GM18907 (cell line): Measurements from ENCODE around the gene PLEKHA6.
"Not testable (repeated sequence)": the region's sequence is repeated elsewhere in the genome, so short reads cannot be mapped to it uniquely, and the experiment has no call there.

ENCODE experiments used
- ATAC-seq: cut with Tn5 transposase; IDR thresholded peaks from one replicate; pipeline ENCODE4 v1.9.1; 2021; ENCODE audit warnings: mild to moderate bottlenecking, moderate library complexity; ENCODE audit not compliant: unreplicated experiment

Gene PLEKHA6

GRCh38 chr1:204316164-204316563, 43.6 kb downstream of the PLEKHA6 start:
- no peak for ATAC-seq

- ATAC-seq = no peak
These were observed 44.7 kb downstream of the PLEKHA6 start for GRCh38 chr1:204314893-204315658.

GRCh38 chr1:204314171-204314892, 45.4 kb downstream of the PLEKHA6 start:
- ATAC-seq = no peak

DNA sequence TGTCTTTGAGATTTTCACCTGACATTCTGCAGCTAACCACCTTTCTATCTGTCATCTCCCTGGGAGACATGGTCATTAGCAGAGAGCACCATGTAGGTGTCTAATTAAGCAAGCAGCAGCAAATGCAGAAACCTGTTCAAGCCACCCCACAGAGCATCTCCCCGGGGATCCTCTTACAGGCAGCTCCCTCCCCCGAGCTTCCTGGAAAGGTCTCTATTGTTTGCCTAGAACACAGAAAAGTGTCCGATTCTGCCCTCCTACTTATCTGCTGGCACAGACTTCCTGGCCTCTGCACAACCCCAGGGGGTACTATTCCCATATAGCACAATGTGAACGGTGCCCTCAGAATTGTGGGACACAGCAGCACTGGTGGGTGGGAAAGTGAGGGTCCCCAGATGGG, 46.1 kb downstream of the PLEKHA6 start:
- no peak for ATAC-seq

DNA sequence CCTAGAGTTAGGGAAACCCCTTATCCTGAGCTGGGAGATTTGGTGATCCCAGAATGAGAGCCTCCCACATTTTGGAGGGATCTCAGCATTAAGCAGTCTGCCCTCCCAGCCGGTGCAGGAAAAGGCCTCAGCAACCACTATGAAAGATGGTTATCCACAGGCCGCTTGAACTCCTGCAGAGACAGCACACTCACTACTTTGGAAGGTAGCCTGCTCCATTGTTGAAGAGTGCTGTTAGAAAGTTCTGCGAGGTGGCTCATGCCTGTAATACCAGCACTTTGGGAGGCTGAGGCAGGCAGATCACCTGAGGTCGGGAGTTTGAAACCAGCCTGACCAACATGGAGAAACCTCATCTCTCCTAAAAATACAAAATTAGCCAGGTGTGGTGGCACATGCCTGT, 48.8 kb downstream of the PLEKHA6 start:
- not testable (repeated sequence) for ATAC-seq

DNA sequence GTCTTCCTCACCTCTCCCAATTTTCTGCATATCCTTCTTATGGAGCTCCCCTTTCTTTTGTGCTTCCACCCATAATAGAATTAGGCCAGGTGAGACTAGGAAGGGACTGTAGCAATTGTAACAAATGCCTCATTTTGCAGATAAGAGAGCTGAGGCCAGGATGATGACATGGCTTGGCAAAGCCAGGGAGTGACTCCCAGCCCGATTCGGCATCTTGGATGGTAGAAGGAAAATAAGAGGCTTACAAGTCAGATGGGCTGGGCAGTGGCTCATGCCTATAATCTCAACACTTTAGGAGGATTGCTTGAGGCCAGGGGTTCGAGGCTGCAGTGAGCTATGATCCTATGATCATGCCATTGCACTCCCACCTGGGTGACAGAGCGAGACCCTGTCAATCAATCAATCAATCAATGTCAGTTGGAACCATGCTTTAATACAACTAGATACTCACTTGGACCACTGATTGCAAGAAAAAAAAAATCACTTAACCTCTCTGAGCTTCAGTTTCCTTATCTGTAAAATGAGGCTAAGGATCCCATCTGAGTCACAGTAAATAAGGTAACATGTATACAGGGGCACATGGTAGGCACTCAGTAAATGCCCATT, 51.6 kb downstream of the PLEKHA6 start:
- ATAC-seq = no peak

GRCh38 chr1:204307334-204307883, 52.3 kb downstream of the PLEKHA6 start:
- no peak for ATAC-seq

GRCh38 chr1:204306076-204306475, 53.7 kb downstream of the PLEKHA6 start:
- ATAC-seq = no peak

- ATAC-seq = no peak
These were observed 55.7 kb downstream of the PLEKHA6 start for GRCh38 chr1:204304067-204304466.

DNA sequence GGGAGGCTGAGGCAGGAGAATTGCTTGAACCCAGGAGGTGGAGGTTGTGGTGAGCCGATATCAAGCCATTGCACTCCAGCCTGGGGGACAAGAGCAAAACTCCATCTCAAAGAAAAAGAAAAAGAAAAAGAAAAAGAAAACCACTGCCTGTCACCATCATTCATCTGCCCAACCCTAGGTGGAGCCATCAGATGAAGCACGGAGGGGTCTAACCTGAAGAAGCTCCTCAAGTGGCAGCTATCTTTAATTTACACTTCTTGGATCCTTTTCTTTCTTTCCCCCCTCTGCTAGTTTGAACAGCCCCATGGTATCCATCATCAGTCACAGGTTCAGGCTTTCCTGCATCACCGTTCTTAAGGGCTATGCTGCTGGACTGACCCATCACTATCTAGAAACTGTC, 57.0 kb downstream of the PLEKHA6 start:
- ATAC-seq = no peak

DNA sequence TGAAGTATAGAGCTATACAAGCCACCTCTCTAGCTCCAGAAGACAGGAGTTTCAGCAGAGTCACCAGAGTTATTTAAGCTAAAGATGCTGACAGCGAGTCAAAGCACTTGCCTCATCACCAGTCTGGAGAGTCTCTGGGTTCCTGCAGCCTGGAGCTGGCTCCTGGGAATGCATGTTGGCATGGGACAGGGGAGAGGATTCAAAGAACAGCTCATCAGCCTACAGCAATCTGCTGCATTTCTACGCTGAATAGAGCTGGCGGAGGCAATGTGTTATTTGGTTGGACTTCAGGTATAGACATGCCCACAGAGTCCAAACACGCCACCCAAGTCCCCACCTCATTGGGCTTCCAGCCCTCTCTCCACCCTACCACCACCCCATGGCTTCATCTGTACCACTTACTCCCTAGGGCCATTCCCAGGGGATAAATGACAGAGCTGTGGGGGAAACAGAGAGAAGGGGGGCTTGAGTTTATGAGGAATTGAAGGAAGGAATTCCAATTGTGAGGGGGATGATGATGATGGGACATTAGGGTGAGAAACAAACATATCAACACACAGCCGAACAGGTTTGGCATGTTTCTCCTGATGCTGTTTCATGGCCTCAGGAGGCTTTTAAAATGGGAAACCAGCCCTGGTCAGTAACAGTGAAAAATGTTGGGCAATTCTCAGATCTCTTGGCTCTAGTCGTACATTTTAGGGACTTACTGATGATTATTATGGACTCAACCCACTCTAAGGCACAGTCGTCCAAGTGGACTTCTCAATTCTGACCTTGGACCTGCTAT, 58.4 kb downstream of the PLEKHA6 start:
- ATAC-seq = no peak

GRCh38 chr1:204299814-204300365, 59.8 kb downstream of the PLEKHA6 start:
- ATAC-seq = no peak

DNA sequence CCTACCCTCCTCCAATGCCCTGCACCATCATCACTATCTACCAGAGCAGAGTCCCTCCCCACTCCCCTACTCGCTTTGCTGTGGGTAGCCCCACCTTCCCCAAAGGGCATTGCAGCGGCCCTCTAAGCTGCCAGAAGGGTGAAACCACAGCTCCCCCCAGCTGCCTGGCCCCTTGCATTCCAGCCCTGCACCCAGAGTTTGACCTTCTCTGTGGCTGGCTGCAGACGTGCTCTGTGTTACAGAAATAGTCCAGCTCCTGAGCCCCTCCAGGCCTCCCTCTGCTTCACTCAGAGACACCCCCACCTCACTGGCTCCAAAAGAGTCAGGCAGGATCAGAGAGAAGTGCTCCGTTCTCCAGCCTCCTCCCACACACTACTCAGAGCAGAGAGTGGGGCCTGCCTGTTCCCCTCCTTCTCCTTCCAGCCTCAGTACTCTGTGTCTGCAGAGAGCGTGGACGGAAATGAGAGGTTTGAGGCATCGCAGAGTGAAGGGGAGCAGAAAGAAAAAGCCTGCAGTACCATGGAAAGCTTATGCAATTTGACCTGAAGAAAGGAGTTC, 63.2 kb downstream of the PLEKHA6 start:
- no peak for ATAC-seq

GRCh38 chr1:204295671-204296070, 64.1 kb downstream of the PLEKHA6 start:
- ATAC-seq = no peak

GRCh38 chr1:204294357-204294756, 65.4 kb downstream of the PLEKHA6 start:
- no peak for ATAC-seq

- no peak for ATAC-seq
These were observed 66.0 kb downstream of the PLEKHA6 start for GRCh38 chr1:204293605-204294337.

DNA sequence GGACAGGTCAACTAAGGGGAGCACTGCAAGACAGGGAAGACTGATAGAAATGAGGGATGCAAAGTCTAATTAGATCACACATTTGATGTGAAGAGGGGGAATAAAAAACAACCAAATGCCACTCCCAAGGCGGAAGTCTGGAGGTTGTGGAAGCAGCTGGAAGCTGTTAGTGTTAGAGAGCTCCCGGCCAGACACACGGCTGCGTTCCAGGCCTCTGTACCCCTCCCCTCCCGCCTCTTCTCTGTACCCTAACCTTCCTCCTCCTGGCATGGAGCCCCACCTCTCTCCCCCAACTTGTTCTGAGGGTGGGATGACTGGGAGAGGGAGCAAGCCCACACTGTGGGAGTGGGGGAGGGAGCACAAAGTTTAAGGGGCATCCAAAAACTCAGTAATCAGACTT, 67.0 kb downstream of the PLEKHA6 start:
- ATAC-seq = no peak

- no peak for ATAC-seq
These were observed 70.4 kb downstream of the PLEKHA6 start for GRCh38 chr1:204289280-204289679.

DNA sequence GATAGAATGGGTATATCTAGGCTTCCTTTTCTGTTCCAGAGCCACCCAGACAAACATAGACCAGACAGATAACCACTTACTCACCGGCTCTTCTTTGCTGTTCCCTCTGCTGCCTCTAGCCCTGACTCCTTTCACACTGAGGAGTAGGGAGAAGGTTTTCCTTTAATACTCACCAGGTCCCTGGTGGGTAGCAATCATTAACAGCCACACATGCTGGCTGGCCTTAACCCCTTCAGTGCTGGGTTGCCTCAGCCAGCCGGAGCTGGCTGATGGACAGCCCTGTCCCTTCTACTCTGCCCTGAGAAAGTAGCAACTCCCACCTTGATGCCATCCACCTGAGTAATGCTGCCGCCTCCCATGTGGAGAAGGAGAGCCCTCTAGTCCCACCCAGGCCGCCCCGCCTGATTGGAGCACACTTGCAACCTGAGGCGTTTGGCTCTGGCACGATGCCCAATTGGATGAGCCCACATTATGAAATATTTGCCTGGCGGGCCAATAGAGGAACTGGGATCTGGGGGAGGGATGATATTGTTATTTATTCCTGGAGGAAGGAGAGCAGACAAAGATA, 71.6 kb downstream of the PLEKHA6 start:
- no peak for ATAC-seq
